Heart left ventricle (tissue), 13 donors: ENCODE measurements around the gene PRKG1.

Source experiments
- POLR2A ChIP-seq, 2 donors: fragments of 450-650 bp; IDR thresholded peaks; one replicate each; pipeline ENCODE4 v1.6.1; 2017; ENCODE audit warnings: antibody characterized with exemption in 2 of 2, mild to moderate bottlenecking in 2 of 2, moderate library complexity in 2 of 2
- TF ChIP-seq, protein P1 (sequence below), 12 donors: fragments of 200-600 bp; sonication (generic) in 4 of 12; IDR thresholded peaks; one replicate each; pipeline versions ENCODE4 v1.5.0 to v1.8.0; 2018 to 2022; ENCODE audit warnings: antibody characterized with exemption in 12 of 12, mild to moderate bottlenecking in 5 of 12
- donor health status: ischemic (EF 13 %, LVEDD 7.1; RV severe dilation, severe dysfunction).
- donor health status: DM: no; HTN: yes; CAD: no.
- donor health status: DM: no; HTN: no; CAD: no.
- donor health status: ischemic (EF 25% LVEDD 6.9; RV normal size, moderate dysfunction).
- donor health status: ischemic (EF 25% LVEDD 5.7; RV mildly dilated, moderate dysfunction).
- donor health status: ischemic (EF 35%, LVEDD 5.7; RV mildly dilated, moderate dysfunction).
- donor health status: nonischemic (EF 11% LVEDD 7.7; RV severe dilation, severe dysfunction).
- donor health status: DM: yes; HTN: yes; CAD: no.
- donor health status: PGD.
- donor health status: ischemic (EF 29% LVEDD 5.4; RV normal size, mild dysfunction).
- donor health status: nonischemic (EF 23%, LVEDD 6.1; RV moderate dilation, normal function).

GRCh38 chr10:52172581-52172980 lies 1098.3 kb downstream of the PRKG1 start:
- TF ChIP-seq, protein P1, sequence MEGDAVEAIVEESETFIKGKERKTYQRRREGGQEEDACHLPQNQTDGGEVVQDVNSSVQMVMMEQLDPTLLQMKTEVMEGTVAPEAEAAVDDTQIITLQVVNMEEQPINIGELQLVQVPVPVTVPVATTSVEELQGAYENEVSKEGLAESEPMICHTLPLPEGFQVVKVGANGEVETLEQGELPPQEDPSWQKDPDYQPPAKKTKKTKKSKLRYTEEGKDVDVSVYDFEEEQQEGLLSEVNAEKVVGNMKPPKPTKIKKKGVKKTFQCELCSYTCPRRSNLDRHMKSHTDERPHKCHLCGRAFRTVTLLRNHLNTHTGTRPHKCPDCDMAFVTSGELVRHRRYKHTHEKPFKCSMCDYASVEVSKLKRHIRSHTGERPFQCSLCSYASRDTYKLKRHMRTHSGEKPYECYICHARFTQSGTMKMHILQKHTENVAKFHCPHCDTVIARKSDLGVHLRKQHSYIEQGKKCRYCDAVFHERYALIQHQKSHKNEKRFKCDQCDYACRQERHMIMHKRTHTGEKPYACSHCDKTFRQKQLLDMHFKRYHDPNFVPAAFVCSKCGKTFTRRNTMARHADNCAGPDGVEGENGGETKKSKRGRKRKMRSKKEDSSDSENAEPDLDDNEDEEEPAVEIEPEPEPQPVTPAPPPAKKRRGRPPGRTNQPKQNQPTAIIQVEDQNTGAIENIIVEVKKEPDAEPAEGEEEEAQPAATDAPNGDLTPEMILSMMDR (IDR thresholded peaks at IDR 0.05) = peak in 4 of 12 donors; percentile 11 to 36 (median 22)
- no peak for TF ChIP-seq POLR2A (IDR thresholded peaks at IDR 0.05)
